GM13976 (cell line): Measurements from ENCODE around the gene AZU1.

Source experiments
- DNase-seq: peaks from one replicate; pipeline ENCODE4 v3.0.0; 2012; ENCODE audit warnings: low spot score
- in situ Hi-C: fragments of 300-500 bp; cut with MboI; formaldehyde crosslinking; loops from one replicate; pipeline ENCODE4 v1.12.0; 2022; ENCODE audit warnings: low sequenced_read_pairs, mixed read lengths, inconsistent platforms; ENCODE audit not compliant: unreplicated experiment
- TF ChIP-seq, protein P1 (sequence below): IDR thresholded peaks from 2 replicates; pipeline ENCODE4 v1.5.1; 2012; ENCODE audit warnings: borderline replicate concordance, mild to moderate bottlenecking; ENCODE audit not compliant: insufficient read depth; ENCODE audit errors: extremely low read depth, missing control alignments, control extremely low read depth

AZU1 gene

DNA sequence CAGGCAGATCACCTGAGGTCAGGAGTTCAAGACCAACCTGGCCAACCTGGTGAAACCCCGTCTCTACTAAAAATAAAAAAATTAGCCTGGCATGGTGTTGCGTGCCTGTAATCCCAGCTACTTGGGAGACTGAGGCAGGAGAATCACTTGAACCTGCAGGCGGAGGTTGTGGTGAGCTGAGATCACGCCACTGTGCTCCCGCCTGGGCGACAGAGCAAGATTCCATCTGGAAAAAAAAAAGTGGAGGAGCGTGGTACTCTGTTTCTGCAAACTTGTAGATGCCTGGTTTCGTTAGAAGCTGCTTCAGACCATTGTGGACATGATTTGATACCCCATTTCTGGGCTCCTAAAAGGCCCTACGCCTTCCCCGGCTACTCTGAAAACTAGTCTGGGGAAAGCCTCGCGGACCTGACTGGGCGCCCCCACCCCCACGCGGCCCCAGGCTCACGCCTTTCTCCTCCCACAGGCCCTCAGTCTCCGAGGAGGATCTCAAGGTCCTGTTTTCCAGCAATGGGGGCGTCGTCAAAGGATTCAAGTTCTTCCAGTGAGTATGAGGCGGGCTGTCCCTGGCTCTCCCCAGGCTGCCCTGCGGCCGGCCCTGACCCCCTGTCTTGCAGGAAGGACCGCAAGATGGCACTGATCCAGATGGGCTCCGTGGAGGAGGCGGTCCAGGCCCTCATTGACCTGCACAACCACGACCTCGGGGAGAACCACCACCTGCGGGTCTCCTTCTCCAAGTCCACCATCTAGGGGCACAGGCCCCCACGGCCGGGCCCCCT lies 17.4 kb upstream of the AZU1 start:
- TF ChIP-seq, protein P1, sequence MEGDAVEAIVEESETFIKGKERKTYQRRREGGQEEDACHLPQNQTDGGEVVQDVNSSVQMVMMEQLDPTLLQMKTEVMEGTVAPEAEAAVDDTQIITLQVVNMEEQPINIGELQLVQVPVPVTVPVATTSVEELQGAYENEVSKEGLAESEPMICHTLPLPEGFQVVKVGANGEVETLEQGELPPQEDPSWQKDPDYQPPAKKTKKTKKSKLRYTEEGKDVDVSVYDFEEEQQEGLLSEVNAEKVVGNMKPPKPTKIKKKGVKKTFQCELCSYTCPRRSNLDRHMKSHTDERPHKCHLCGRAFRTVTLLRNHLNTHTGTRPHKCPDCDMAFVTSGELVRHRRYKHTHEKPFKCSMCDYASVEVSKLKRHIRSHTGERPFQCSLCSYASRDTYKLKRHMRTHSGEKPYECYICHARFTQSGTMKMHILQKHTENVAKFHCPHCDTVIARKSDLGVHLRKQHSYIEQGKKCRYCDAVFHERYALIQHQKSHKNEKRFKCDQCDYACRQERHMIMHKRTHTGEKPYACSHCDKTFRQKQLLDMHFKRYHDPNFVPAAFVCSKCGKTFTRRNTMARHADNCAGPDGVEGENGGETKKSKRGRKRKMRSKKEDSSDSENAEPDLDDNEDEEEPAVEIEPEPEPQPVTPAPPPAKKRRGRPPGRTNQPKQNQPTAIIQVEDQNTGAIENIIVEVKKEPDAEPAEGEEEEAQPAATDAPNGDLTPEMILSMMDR, result no peak
- DNase-seq, result no peak
- in situ Hi-C loops, result no loop called here

DNA sequence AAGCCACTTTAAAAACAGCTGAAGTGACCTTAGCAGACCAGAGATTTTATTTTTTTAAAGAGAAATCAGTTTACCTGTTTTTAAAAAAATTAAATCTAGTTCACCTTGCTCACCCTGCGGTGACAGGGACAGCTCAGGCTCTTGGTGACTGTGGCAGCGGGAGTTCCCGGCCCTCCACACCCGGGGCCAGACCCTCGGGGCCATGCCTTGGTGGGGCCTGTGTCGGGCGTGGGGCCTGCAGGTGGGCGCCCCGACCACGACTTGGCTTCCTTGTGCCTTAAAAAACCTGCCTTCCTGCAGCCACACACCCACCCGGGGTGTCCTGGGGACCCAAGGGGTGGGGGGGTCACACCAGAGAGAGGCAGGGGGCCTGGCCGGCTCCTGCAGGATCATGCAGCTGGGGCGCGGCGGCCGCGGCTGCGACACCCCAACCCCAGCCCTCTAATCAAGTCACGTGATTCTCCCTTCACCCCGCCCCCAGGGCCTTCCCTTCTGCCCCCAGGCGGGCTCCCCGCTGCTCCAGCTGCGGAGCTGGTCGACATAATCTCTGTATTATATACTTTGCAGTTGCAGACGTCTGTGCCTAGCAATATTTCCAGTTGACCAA lies 16.7 kb upstream of the AZU1 start:
- DNase-seq, result no peak
- in situ Hi-C loops, result no loop called here
- TF ChIP-seq, protein P1, result no peak

DNA sequence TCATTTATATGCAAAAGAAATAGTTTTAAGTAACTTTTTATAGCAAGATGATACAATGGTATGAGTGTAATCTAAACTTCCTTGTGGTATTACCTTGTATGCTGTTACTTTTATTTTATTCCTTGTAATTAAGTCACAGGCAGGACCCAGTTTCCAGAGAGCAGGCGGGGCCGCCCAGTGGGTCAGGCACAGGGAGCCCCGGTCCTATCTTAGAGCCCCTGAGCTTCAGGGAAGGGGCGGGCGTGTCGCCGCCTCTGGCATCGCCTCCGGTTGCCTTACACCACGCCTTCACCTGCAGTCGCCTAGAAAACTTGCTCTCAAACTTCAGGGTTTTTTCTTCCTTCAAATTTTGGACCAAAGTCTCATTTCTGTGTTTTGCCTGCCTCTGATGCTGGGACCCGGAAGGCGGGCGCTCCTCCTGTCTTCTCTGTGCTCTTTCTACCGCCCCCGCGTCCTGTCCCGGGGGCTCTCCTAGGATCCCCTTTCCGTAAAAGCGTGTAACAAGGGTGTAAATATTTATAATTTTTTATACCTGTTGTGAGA lies 16.1 kb upstream of the AZU1 start:
- TF ChIP-seq, protein P1, result no peak
- in situ Hi-C loops, result no loop called here
- no peak for DNase-seq

DNA sequence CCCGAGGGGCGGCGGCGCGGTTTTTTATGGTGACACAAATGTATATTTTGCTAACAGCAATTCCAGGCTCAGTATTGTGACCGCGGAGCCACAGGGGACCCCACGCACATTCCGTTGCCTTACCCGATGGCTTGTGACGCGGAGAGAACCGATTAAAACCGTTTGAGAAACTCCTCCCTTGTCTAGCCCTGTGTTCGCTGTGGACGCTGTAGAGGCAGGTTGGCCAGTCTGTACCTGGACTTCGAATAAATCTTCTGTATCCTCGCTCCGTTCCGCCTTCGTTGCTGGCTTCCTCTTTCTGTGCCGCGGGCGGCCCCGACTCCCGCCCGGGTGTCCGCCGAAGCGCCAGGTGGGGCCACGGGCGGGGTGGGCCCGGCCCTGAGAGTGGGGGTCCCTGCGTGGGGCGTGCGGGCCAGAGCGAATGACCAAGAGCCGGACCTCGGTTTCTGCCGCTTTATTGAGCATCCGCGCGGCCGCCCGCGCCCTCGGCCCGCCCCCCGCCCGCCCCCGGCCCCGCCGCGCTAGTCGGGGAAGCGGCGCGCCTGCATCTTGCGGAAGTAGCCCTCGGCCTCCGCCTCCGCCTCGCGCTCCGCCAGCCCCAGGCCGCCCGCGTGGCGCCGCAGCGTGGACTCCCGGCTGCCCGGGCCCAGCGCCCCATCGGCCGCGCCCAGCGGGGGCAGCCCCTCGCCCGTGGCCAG lies 15.4 kb upstream of the AZU1 start:
- in situ Hi-C loops, result no loop called here
- TF ChIP-seq, protein P1, result no peak

DNA sequence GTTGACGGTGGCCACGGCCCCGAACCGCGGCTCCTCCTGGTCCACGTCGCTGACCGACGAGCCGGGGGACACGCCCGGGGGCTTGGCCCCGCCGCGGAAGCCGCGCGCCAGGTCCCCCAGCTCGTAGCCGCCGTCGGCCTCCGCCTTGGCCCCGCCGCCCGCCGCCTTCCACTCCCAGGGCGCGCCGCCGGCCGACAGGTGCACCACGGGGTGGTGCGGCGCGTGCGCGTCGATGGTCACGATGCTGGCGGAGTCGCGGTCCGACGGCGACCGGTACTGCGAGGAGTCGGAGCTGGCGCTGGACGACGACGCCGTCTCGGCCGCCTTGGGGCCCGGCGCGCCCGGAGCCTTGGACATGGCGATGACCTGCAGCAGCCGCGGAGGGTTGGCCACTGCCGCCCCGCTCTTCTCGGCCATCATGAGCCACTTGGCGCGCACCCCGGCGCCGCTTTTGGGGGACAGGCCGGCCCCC lies 14.9 kb upstream of the AZU1 start:
- TF ChIP-seq, protein P1, result no peak
- in situ Hi-C loops, result no loop called here
- DNase-seq, result no peak

More for the DNA sequence above, 15.4 kb upstream of the AZU1 start:
- DNase-seq, result no peak
